ENCODE measurements around the gene LNX1.

DNA sequence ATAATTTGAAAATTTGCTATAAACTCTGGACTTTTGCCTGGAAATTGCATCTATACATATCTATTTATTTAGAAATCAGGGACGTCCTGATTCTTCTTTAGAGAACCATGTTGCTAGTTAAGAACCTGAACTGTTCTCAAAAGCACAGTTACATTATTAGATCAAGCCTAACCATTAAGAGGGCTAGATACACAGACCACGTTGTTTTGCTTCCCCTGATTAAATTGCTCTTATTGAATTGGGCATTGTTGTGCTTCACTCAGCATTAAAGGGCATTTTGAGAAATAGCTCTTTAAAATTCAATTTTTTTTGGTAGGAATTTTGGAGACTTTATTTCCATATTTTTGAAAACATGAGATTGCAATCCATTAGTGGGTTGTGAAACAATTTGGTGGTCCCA lies 169.5 kb downstream of the LNX1 start:
- no peak for TF ChIP-seq EP300 (IDR thresholded peaks at IDR 0.05)
- TF ChIP-seq, protein P1, sequence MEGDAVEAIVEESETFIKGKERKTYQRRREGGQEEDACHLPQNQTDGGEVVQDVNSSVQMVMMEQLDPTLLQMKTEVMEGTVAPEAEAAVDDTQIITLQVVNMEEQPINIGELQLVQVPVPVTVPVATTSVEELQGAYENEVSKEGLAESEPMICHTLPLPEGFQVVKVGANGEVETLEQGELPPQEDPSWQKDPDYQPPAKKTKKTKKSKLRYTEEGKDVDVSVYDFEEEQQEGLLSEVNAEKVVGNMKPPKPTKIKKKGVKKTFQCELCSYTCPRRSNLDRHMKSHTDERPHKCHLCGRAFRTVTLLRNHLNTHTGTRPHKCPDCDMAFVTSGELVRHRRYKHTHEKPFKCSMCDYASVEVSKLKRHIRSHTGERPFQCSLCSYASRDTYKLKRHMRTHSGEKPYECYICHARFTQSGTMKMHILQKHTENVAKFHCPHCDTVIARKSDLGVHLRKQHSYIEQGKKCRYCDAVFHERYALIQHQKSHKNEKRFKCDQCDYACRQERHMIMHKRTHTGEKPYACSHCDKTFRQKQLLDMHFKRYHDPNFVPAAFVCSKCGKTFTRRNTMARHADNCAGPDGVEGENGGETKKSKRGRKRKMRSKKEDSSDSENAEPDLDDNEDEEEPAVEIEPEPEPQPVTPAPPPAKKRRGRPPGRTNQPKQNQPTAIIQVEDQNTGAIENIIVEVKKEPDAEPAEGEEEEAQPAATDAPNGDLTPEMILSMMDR (IDR thresholded peaks at IDR 0.05), result no peak
- TF ChIP-seq POLR2AphosphoS5 (IDR thresholded peaks at IDR 0.05), result no peak
- TF ChIP-seq POLR2A (IDR thresholded peaks at IDR 0.05), result no peak

Data from sigmoid colon (tissue), 4 donors.